T-helper 2 cell treated with Interferon-gamma antibody and Interleukin-4, amounts not matched to agents 100 ng/mL and 5 ng/mL, for 36 hours (primary cell): ENCODE measurements around the gene WDR75. TPM values are rescaled to one million over a fixed set of nuclear protein-coding genes. Genes with fewer than 3 reads are reported as not detected.
"Not testable (repeated sequence)": the region's sequence is repeated elsewhere in the genome, so short reads cannot be mapped to it uniquely, and the experiment has no call there.

Source experiments
- intact Hi-C: fragments of 100-400 bp; cut with micrococcal nuclease; formaldehyde crosslinking; loops from one replicate; pipeline ENCODE4 v1.15.1; 2023
- total RNA-seq: library from RNA; stranded (reverse); gene quantifications from 2 replicates; pipeline ENCODE4 v1.2.3, GENCODE V29; 2022

WDR75 gene
- total RNA-seq, 1 donor from 2014 or later, result 57.3 TPM

GRCh38 chr2:189439342-189439741 is 1.9 kb upstream of the WDR75 start:
- intact Hi-C loops, result no loop called here

GRCh38 chr2:189440644-189440946 is 679 bp upstream of the WDR75 start:
- intact Hi-C loops, result loop anchor here (2.0 to 5.0 kb wide), 3 partner anchors 138 to 1440 kb away; partner anchors contain the start of gene GLS

DNA sequence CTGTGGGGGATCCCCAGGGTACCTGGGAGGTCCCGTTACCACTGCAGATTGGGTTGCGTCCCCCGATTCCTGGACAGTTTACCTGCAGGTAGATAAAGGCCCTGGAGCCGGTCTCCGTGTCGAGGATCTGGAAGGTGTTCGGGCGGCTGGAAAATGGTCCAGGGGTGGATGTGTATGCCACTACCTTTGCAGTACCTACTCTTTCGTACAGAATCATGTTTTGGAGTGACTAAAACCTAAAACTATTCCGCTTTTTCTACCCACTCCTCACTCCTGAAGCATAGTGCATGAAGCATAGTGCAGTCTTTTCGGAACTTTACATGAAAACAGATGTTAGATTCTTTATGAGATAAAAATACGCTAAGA is 418 bp downstream of the WDR75 start:
- intact Hi-C loops, result loop anchor here (1.0 to 5.0 kb wide), 7 partner anchors 139 to 1439 kb away; partner anchors contain the start of genes ASNSD1, GLS, ORMDL1 and OSGEPL1

GRCh38 chr2:189442468-189442867 is 1.2 kb downstream of the WDR75 start:
- intact Hi-C loops, result loop anchor here (5.0 kb wide), 2 partner anchors 140 to 915 kb away; no protein-coding TSS in a partner anchor

GRCh38 chr2:189444322-189444721 is 3.0 kb downstream of the WDR75 start:
- intact Hi-C loops, result loop anchor here (2.0 to 5.0 kb wide), 3 partner anchors 14 to 913 kb away; no protein-coding TSS in a partner anchor

GRCh38 chr2:189446780-189447179 is 5.5 kb downstream of the WDR75 start:
- intact Hi-C loops, result no loop called here

DNA sequence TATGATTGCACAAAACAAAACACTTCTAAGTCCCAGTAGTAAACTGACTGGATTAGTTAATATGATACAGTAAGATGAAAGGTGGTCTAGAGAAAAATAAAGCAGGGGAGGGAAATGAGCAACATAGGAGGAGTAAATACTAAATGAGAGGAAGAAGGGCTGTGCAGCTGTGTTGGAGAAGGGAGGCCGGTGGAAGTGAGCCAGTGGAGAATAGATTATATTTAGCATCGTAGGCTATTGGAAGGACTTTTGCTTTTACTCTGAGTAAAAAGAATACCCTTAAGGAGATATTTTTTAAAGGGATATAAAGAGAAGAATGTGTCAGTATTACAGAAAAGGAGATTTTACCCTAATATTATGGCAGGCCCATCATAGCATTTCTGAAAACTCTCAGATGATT is 12.7 kb downstream of the WDR75 start:
- intact Hi-C loops, result no loop called here

DNA sequence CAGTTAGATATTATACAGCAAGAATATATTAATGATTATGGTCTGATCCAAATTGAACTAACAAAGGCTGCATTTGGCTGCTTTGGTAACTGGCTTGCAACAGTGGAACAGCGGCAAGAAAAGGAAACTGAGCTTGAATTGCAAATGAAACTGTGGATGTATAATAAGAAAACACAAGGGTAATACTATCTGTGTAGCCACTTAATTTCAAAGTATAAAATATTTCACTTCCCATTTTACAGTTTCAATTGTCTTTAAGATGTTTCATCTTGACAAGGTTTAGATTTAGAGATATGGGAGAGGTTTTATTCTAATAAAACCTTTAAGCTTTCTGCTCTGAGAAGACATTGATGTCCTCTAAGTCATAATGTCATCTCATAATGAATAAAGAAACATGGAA is 23.8 kb downstream of the WDR75 start:
- intact Hi-C loops, result no loop called here

- intact Hi-C loops, result no loop called here
These were observed 24.2 kb downstream of the WDR75 start for GRCh38 chr2:189465478-189465877.

- intact Hi-C loops, result loop anchor here (2.0 kb wide), 1 partner anchor 167 kb away; no protein-coding TSS in a partner anchor
These were observed 24.8 kb downstream of the WDR75 start for GRCh38 chr2:189466046-189466445.

DNA sequence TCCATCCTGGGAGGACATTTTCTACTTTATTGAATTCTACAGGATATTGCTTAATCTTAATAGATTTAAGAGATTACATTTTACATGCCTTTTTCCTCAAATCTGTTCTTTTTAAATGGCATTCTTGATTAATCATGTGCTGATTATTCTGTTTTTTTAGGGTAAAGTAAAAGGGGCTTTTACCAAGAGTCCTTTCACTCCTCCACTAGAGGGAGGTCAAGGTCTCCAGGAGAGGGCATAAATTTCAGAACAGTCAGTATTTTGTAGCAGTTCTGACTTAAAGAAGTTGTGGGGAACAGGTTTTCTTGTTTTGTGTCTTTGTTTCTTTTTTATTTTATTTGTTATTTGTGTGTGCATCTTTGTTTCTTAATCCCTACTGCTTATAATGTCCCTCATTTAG is 25.4 kb downstream of the WDR75 start:
- intact Hi-C loops, result loop anchor here (2.0 kb wide), 1 partner anchor 166 kb away; no protein-coding TSS in a partner anchor

GRCh38 chr2:189467160-189467559 is 25.9 kb downstream of the WDR75 start:
- intact Hi-C loops, result loop anchor here (2.0 kb wide), 1 partner anchor 166 kb away; no protein-coding TSS in a partner anchor

DNA sequence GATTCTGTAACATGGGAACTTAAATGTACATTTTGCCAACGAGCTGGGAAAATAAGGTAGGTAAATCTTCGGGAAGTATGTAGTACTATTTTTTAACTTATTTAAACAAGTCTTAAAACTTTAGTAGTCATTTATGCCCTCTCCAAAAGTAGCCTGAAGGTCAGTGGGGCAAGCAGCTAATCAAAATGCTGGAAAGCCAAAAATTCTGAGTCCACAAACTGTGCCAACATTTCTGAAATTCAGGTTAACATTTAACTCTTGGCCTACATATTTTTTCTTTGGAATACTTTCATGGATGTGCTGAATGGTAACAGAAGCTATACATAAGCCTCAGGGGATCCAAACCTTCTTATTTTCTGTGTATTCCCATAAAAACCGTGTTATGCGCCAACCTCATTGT is 26.3 kb downstream of the WDR75 start:
- intact Hi-C loops, result loop anchor here (2.0 kb wide), 1 partner anchor 165 kb away; no protein-coding TSS in a partner anchor

DNA sequence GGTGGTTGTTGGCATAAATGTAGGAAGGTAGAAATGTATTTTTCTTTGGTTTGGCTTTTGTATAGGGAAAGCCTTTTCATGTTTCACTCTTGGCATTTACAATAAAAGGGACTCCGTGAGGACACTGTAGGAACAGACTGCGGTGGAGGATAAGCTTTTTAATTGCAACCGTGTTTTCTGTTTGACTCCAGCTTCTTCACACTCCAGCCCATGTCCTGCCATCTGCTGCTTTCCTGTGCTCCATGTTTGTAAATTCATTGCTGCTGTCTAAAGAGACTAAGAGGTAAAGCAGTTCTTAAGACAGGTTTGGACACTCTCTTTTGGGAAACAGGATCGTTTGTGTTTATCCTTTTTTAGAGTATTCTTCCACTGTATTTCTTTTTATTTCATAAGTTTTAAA is 33.3 kb downstream of the WDR75 start:
- intact Hi-C loops, result no loop called here

GRCh38 chr2:189477756-189478155 is 36.5 kb downstream of the WDR75 start:
- intact Hi-C loops, result no loop called here

GRCh38 chr2:189478289-189478688 is 37.0 kb downstream of the WDR75 start:
- intact Hi-C loops, result not testable (repeated sequence)

- intact Hi-C loops, result loop anchor here (5.0 kb wide), 1 partner anchor 151 kb away; no protein-coding TSS in a partner anchor
These were observed 39.8 kb downstream of the WDR75 start for GRCh38 chr2:189481071-189481470.

- intact Hi-C loops, result loop anchor here (5.0 kb wide), 1 partner anchor 149 kb away; no protein-coding TSS in a partner anchor
These were observed 42.3 kb downstream of the WDR75 start for GRCh38 chr2:189483571-189483970.

DNA sequence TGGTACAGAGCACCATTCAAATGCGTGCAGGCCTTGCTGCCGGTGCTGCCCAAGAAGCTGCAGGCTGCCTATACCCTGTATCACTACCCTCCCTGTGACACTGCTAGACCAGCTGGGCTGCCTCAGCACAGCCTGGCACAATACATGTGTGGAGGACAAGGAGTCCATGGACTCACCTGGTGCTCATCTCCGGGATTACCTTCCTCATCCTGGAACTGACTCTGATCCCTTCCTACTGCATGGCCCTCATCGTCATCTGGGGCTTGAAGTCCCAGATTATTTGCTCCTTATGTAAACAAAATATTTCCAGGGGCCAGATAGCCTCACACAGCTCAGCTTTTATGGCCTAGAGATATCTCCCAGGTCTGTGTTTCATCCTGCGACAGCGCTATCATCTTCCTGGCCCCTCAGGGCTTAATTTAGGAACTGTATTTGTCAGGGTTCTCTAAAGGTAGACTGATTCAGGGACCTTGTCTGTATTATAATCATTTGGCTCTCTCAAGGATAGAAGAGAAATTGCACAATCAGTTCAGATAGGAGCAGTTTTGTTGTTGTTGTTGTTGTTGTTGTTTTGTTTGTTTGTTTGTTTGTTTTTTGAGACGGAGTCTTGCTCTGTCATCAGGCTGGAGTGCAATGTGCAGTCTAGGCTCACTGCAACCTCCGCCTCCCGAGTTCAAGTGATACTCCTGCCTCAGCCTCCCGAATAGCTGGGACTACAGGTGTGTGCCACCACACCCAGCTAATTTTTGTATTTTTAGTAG is 42.9 kb downstream of the WDR75 start:
- intact Hi-C loops, result loop anchor here (5.0 kb wide), 1 partner anchor 148 kb away; no protein-coding TSS in a partner anchor

GRCh38 chr2:189485146-189485545 is 43.9 kb downstream of the WDR75 start:
- intact Hi-C loops, result no loop called here

- intact Hi-C loops, result no loop called here
These were observed 45.0 kb downstream of the WDR75 start for GRCh38 chr2:189486237-189486770.

- intact Hi-C loops, result no loop called here
These were observed 46.2 kb downstream of the WDR75 start for GRCh38 chr2:189487283-189488007.
